ENCODE results near the gene CPVL. TPM values are rescaled to one million over a fixed set of nuclear protein-coding genes. Genes with fewer than 3 reads are reported as not detected.

The CPVL gene
- total RNA-seq, 1 experiment from 2014 or later = 26.9 TPM

DNA sequence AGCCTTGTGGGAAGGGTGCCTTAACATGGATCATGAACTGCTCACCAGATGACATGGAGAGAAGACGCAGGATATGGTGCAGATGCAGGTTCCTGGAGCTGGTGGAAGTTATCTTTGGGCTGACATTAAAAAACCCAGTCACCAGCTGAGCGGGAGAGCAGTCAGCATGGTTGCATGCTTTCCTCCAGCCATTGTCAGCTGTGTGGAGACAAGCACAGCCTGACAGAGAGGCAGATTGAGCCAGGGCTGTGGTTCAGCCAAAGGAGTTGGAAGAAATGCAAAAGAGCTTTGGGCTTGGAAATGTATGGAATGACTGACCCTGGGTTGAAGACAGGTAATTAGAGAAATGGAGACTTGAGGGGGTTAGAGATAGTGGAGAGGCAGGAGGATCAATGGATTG lies 79.7 kb downstream of the CPVL start:
- Histone ChIP-seq H2AK5ac (ENCODE audit: insufficient read length, low read length) (no peak overlapping the region), H4K5ac (ENCODE audit: insufficient read length, low read depth, low read length) (no peak overlapping the region), H3K9me3 (ENCODE audit: control insufficient read depth, low read depth, low read length) (no peaks in the 10 kb centered on the region), H3K9ac (ENCODE audit: extremely low read depth, insufficient read length, low read length) (no peak overlapping the region), H3K18ac (ENCODE audit: insufficient read length, low read depth, low read length) (no peak overlapping the region), H3T11ph (ENCODE audit: low read length) (no peak overlapping the region), H4K20me1 (ENCODE audit: control insufficient read depth, insufficient read depth, insufficient read length) (no peaks in the 10 kb centered on the region), H3K27me3 (ENCODE audit: insufficient read depth, low read length) (no peaks in the 10 kb centered on the region), H3K27ac (ENCODE audit: insufficient read length, low read depth, low read length) (no peak overlapping the region), H3K23ac (ENCODE audit: insufficient read length, low read depth, low read length) (no peak overlapping the region), H2AFZ (ENCODE audit: low read length) (no peak overlapping the region), H3K4me2 (ENCODE audit: insufficient read depth, insufficient read length, low read length) (no peak overlapping the region), H2BK5ac (ENCODE audit: insufficient read length, low read length) (no peak overlapping the region), H3K4me1 (ENCODE audit: insufficient read depth, low read length) (peaks cover 5% of the 10 kb centered on the region), H3K79me2 (ENCODE audit: insufficient read depth, low read length) (no peaks in the 10 kb centered on the region), H2BK20ac (ENCODE audit: low read depth, low read length, poor library complexity, severe bottlenecking) (no peak overlapping the region), H2BK120ac (ENCODE audit: low read depth, low read length, poor library complexity, severe bottlenecking) (no peak overlapping the region), H2BK12ac (ENCODE audit: insufficient read length, low read depth, low read length) (no peak overlapping the region), H3K56ac (ENCODE audit: insufficient read length, low read depth, low read length) (no peak overlapping the region), H2BK15ac (ENCODE audit: low read depth, low read length) (no peak overlapping the region), H3K14ac (ENCODE audit: insufficient read depth, low read length) (no peak overlapping the region), H3K4ac (ENCODE audit: low read depth, low read length) (no peak overlapping the region), H3K23me2 (ENCODE audit: insufficient read length, low read depth, low read length, poor library complexity, severe bottlenecking) (no peaks in the 10 kb centered on the region), H3K79me1 (ENCODE audit: insufficient read depth, low read depth, low read length, poor library complexity, severe bottlenecking) (no peaks in the 10 kb centered on the region), H4K8ac (replicated peaks; ENCODE audit: insufficient read length, low read depth, low read length) (no peak overlapping the region), H4K91ac (ENCODE audit: insufficient read length, low read depth, low read length) (no peak overlapping the region)
- Mint-ChIP-seq H3K27me3 (ENCODE audit: low read depth) (no peaks in the 10 kb centered on the region), H3K27ac (no peak overlapping the region), H3K36me3 (ENCODE audit: insufficient read depth in 1 of 3, low read depth in 3 of 3) (peaks cover 0 to 2% (median 0%) of the 10 kb centered on the region in 3 experiments; a peak in 1 of 7 replicates), H3K4me1 (peaks cover 17 to 18% of the 10 kb centered on the region in 2 experiments), H3K9me3 (no peaks in the 10 kb centered on the region), H3K4me3 (no peak overlapping the region)
- DNase-seq = no peak
- WGBS (ENCODE audit: extremely low coverage, insufficient read length, low lambda C conversion rate) = no CpG with 5 or more reads among the region's 2 CpGs
- TF ChIP-seq, protein P1, sequence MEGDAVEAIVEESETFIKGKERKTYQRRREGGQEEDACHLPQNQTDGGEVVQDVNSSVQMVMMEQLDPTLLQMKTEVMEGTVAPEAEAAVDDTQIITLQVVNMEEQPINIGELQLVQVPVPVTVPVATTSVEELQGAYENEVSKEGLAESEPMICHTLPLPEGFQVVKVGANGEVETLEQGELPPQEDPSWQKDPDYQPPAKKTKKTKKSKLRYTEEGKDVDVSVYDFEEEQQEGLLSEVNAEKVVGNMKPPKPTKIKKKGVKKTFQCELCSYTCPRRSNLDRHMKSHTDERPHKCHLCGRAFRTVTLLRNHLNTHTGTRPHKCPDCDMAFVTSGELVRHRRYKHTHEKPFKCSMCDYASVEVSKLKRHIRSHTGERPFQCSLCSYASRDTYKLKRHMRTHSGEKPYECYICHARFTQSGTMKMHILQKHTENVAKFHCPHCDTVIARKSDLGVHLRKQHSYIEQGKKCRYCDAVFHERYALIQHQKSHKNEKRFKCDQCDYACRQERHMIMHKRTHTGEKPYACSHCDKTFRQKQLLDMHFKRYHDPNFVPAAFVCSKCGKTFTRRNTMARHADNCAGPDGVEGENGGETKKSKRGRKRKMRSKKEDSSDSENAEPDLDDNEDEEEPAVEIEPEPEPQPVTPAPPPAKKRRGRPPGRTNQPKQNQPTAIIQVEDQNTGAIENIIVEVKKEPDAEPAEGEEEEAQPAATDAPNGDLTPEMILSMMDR (conservative IDR thresholded peaks at IDR 0.05) = no peak

Measured in H9 (cell line).